ENCODE measurements around the gene SNAP25. TPM values are rescaled to one million over a fixed set of nuclear protein-coding genes. Genes with fewer than 3 reads are reported as not detected.

Gene SNAP25
- total RNA-seq, 1 experiment from 2014 or later, result not detected

DNA sequence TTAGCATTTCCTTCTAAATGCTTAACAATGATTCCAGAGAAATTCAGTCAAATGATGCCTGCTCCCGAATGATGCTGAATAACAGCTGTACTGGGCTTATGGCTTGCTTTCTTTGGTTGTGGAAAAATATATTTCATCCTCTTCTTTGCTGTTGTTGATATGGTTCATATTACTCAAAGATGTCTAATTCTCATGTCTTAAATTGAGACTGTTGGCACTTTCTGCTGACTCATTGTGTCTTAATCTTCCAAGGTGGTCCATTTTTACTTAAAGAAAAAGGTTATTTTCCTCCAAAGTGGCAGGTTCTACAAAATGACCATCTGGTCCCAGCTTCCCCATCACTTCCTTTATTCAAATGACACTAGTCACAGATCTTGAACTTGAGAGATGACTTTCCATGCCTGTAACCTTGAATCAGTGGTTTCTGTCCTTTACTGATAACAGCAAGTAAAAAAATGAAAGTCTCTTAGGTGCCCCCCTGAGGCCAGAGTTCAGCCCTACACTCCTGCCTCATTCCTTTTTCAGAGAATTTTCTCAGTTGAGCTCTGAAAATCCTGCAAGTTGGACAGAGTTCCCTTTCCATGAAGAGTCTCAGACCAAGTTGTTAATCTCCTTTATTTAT is 6.9 kb downstream of the SNAP25 start:
- DNase-seq, result no peak
- no peaks in the 10 kb centered on the region; the same call in 1 of the 2 replicates for H3F3A ChIP-seq (ENCODE audit: insufficient read depth, low read depth)
- peaks cover 18% of the 10 kb centered on the region for H3K4me1 ChIP-seq (replicated peaks; ENCODE audit: insufficient read depth)
- no peaks in the 10 kb centered on the region for H3K79me2 ChIP-seq (ENCODE audit: low read depth)
- H3K27me3 ChIP-seq (ENCODE audit: insufficient read depth, low read depth), result peaks cover 15% of the 10 kb centered on the region
- no peak overlapping the region for H3K4me3 ChIP-seq
- CTCF ChIA-PET, result no interaction called here
- POLR2A ChIA-PET (ENCODE audit: unreplicated experiment), result no interaction called here
- no TSS peak for BruUV-seq (replicated peaks)
- intact Hi-C loops (cut with micrococcal nuclease; ENCODE audit: unreplicated experiment), result no loop called here
- no peaks in the 10 kb centered on the region for H4K20me1 ChIP-seq (ENCODE audit: insufficient read depth)
- no peak overlapping the region for H3K27ac ChIP-seq
- H3K4me2 ChIP-seq, result no peak overlapping the region
- H2AFZ ChIP-seq, result no peak overlapping the region
- no peak for TF ChIP-seq EZH2 (IDR thresholded peaks at IDR 0.05; ENCODE audit: low read depth)
- no peak; the same call in 1 of the 2 replicates for TF ChIP-seq CTCF (conservative IDR thresholded peaks at IDR 0.05)
- H3K9me2 ChIP-seq (ENCODE audit: insufficient read depth), result 0 out of 2 replicates have a peak, but pooled peaks cover 3% of the 10 kb centered on the region
- no peaks in the 10 kb centered on the region for H3K36me3 ChIP-seq (ENCODE audit: low read depth)
- no peaks in the 10 kb centered on the region for H3K9me3 ChIP-seq (ENCODE audit: insufficient read depth, low read depth)

GRCh38 chr20:10228330-10228729 is 9.7 kb downstream of the SNAP25 start:
- no peaks in the 10 kb centered on the region for H3K27me3 ChIP-seq (ENCODE audit: insufficient read depth, low read depth)
- intact Hi-C loops (cut with micrococcal nuclease; ENCODE audit: unreplicated experiment), result no loop called here
- TF ChIP-seq CTCF (conservative IDR thresholded peaks at IDR 0.05) (no peak), EZH2 (IDR thresholded peaks at IDR 0.05; ENCODE audit: low read depth) (no peak)
- no peaks in the 10 kb centered on the region for H3K36me3 ChIP-seq (ENCODE audit: low read depth)
- H3K79me2 ChIP-seq (ENCODE audit: low read depth), result no peaks in the 10 kb centered on the region
- peak overlapping the region; percentile 19 for H3K4me2 ChIP-seq
- peak overlapping the region; percentile 27; the same call in 1 of the 2 replicates for H3K27ac ChIP-seq
- BruUV-seq (replicated peaks), result no TSS peak
- H3K9me2 ChIP-seq (ENCODE audit: insufficient read depth), result no peaks in the 10 kb centered on the region
- CTCF ChIA-PET, result no interaction called here
- H3K4me1 ChIP-seq (replicated peaks; ENCODE audit: insufficient read depth), result peaks cover 18% of the 10 kb centered on the region
- H3K9me3 ChIP-seq (ENCODE audit: insufficient read depth, low read depth), result no peaks in the 10 kb centered on the region
- no peak overlapping the region for H3K4me3 ChIP-seq
- H3F3A ChIP-seq (ENCODE audit: insufficient read depth, low read depth), result no peaks in the 10 kb centered on the region; the same call in 1 of the 2 replicates
- peak in 1 of 2 experiments; percentile 60 for DNase-seq
- H2AFZ ChIP-seq, result no peak overlapping the region
- H4K20me1 ChIP-seq (ENCODE audit: insufficient read depth), result no peaks in the 10 kb centered on the region
- POLR2A ChIA-PET (ENCODE audit: unreplicated experiment), result no interaction called here

DNA sequence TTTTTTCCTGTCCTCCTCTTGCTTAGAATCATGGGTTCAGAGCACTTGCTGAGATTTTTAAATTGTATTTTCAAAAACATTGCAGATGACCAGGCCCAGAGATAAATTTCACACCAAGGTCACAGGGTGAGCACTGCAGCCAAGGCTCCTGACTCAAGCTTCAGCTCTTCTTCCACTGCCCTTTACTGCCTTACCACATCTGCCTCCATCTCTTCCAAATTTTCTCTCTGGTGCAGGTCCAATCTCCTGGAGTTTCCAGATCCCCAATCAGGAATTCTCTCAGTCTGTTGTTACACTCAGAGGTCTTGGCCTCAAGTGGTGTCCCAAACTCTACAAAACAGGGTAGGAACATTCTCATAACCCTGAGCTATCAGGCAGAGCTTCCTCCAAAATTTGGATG is 12.7 kb downstream of the SNAP25 start:
- BruUV-seq (replicated peaks), result no TSS peak
- POLR2A ChIA-PET (ENCODE audit: unreplicated experiment), result no interaction called here
- no peaks in the 10 kb centered on the region for H3K27me3 ChIP-seq (ENCODE audit: insufficient read depth, low read depth)

More for the DNA sequence above, 12.7 kb downstream of the SNAP25 start:
- H3K4me1 ChIP-seq (replicated peaks; ENCODE audit: insufficient read depth), result peaks cover 18% of the 10 kb centered on the region
- intact Hi-C loops (cut with micrococcal nuclease; ENCODE audit: unreplicated experiment), result no loop called here
- H3K9me2 ChIP-seq (ENCODE audit: insufficient read depth), result no peaks in the 10 kb centered on the region
- H3K36me3 ChIP-seq (ENCODE audit: low read depth), result no peaks in the 10 kb centered on the region
- no peaks in the 10 kb centered on the region for H3K79me2 ChIP-seq (ENCODE audit: low read depth)
- DNase-seq, result no peak
- H3K27ac ChIP-seq, result no peak overlapping the region
- TF ChIP-seq CTCF (conservative IDR thresholded peaks at IDR 0.05), result no peak
- TF ChIP-seq EZH2 (IDR thresholded peaks at IDR 0.05; ENCODE audit: low read depth), result no peak
- no peak overlapping the region for H3K4me2 ChIP-seq
- H4K20me1 ChIP-seq (ENCODE audit: insufficient read depth), result no peaks in the 10 kb centered on the region
- H3K4me3 ChIP-seq, result no peak overlapping the region
- H2AFZ ChIP-seq, result no peak overlapping the region
- H3K9me3 ChIP-seq (ENCODE audit: insufficient read depth, low read depth), result no peaks in the 10 kb centered on the region
- no peaks in the 10 kb centered on the region; the same call in 1 of the 2 replicates for H3F3A ChIP-seq (ENCODE audit: insufficient read depth, low read depth)
- CTCF ChIA-PET, result interaction anchor here (0.6 kb wide), 1 partner anchor 842 kb away, joined by 5 read pairs; no protein-coding TSS in a partner anchor

Measured in PC-9 (cell line).